Measurements from ENCODE around the gene ESYT2. TPM values are rescaled to one million over a fixed set of nuclear protein-coding genes. Genes with fewer than 3 reads are reported as not detected.

Gene ESYT2
- total RNA-seq, 1 experiment from 2014 or later = 37.5 TPM

DNA sequence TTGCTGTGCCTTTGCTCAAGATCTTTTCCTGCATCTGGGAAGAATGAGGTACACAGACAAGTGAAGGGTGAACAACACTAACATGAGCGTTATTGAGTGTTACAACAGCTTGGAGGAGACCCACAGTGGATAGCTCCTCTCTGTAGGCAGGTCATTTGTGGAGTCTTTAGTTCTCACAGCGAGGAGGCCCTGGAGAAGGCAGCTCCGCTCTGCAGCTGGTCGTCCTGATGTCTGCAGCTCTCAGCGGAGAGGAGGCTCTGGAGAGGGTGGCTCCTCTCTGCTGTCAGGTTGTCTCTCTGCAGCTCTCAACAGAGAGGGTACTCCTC, 20.1 kb upstream of the ESYT2 start:
- Histone ChIP-seq H3K9me3 (ENCODE audit: low read depth, low read length, poor library complexity, severe bottlenecking) (peaks cover 8% of the 10 kb centered on the region), H3K27ac (ENCODE audit: low read depth, low read length, poor library complexity, severe bottlenecking) (no peak overlapping the region), H3K36me3 (ENCODE audit: insufficient read depth, low read length, poor library complexity, severe bottlenecking) (no peaks in the 10 kb centered on the region), H3K4me1 (ENCODE audit: insufficient read depth, low read length, poor library complexity, severe bottlenecking) (no peaks in the 10 kb centered on the region), H3K4me3 (ENCODE audit: low read depth, low read length, poor library complexity, severe bottlenecking) (no peak overlapping the region), H3K27me3 (replicated peaks; ENCODE audit: insufficient read depth, low read depth, low read length, poor library complexity) (no peaks in the 10 kb centered on the region)
- ChIA-PET CTCF (no interaction called here), POLR2A (ENCODE audit: low non-redundant PET) (no interaction called here)
- TF ChIP-seq, protein P1, sequence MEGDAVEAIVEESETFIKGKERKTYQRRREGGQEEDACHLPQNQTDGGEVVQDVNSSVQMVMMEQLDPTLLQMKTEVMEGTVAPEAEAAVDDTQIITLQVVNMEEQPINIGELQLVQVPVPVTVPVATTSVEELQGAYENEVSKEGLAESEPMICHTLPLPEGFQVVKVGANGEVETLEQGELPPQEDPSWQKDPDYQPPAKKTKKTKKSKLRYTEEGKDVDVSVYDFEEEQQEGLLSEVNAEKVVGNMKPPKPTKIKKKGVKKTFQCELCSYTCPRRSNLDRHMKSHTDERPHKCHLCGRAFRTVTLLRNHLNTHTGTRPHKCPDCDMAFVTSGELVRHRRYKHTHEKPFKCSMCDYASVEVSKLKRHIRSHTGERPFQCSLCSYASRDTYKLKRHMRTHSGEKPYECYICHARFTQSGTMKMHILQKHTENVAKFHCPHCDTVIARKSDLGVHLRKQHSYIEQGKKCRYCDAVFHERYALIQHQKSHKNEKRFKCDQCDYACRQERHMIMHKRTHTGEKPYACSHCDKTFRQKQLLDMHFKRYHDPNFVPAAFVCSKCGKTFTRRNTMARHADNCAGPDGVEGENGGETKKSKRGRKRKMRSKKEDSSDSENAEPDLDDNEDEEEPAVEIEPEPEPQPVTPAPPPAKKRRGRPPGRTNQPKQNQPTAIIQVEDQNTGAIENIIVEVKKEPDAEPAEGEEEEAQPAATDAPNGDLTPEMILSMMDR (conservative IDR thresholded peaks at IDR 0.05; ENCODE audit: low read depth, low read length) = no peak
- TF ChIP-seq EZH2 (IDR thresholded peaks at IDR 0.05; ENCODE audit: borderline replicate concordance, low read depth, low read length, poor library complexity, severe bottlenecking) = no peak
- DNase-seq (ENCODE audit: low spot score) = no peak
- no TSS peak for BruUV-seq (replicated peaks)
- intact Hi-C loops (cut with micrococcal nuclease; ENCODE audit: unreplicated experiment) = no loop called here

DNA sequence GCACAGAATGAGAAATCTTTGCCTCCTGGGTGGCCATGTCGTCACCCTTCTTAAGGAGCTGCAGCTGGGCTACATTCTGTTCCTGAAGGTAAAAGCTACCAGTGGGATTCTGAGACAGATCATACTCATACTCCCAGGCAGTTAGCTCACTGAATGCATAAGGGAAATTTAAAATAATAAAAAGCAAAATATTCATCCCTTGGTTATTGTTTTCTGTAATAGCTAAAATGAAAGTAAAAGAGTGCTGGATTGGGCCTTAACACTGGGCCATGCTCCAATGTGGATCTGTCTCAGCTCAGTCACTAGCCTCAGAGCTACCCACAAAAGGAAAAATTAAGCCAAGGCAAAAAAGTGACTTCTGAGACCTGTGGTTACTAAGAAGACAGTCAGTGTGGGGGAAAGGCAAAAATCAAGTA, 18.1 kb upstream of the ESYT2 start:
- POLR2A ChIA-PET (ENCODE audit: low non-redundant PET) = no interaction called here
- Histone ChIP-seq H3K36me3 (ENCODE audit: insufficient read depth, low read length, poor library complexity, severe bottlenecking) (no peaks in the 10 kb centered on the region), H3K9me3 (ENCODE audit: low read depth, low read length, poor library complexity, severe bottlenecking) (peaks cover 8% of the 10 kb centered on the region), H3K4me3 (ENCODE audit: low read depth, low read length, poor library complexity, severe bottlenecking) (no peak overlapping the region), H3K4me1 (ENCODE audit: insufficient read depth, low read length, poor library complexity, severe bottlenecking) (no peaks in the 10 kb centered on the region), H3K27me3 (replicated peaks; ENCODE audit: insufficient read depth, low read depth, low read length, poor library complexity) (no peaks in the 10 kb centered on the region), H3K27ac (ENCODE audit: low read depth, low read length, poor library complexity, severe bottlenecking) (no peak overlapping the region)
- CTCF ChIA-PET = no interaction called here
- TF ChIP-seq, protein P1 (conservative IDR thresholded peaks at IDR 0.05; ENCODE audit: low read depth, low read length) = no peak
- no peak for TF ChIP-seq EZH2 (IDR thresholded peaks at IDR 0.05; ENCODE audit: borderline replicate concordance, low read depth, low read length, poor library complexity, severe bottlenecking)
- intact Hi-C loops (cut with micrococcal nuclease; ENCODE audit: unreplicated experiment) = no loop called here
- no TSS peak for BruUV-seq (replicated peaks)
- no peak for DNase-seq (ENCODE audit: low spot score)

- H3K4me3 ChIP-seq (ENCODE audit: low read depth, low read length, poor library complexity, severe bottlenecking) = no peak overlapping the region
- H3K27me3 ChIP-seq (replicated peaks; ENCODE audit: insufficient read depth, low read depth, low read length, poor library complexity) = no peaks in the 10 kb centered on the region
- no peaks in the 10 kb centered on the region for H3K36me3 ChIP-seq (ENCODE audit: insufficient read depth, low read length, poor library complexity, severe bottlenecking)
- POLR2A ChIA-PET (ENCODE audit: low non-redundant PET) = no interaction called here
- intact Hi-C loops (cut with micrococcal nuclease; ENCODE audit: unreplicated experiment) = no loop called here
- H3K27ac ChIP-seq (ENCODE audit: low read depth, low read length, poor library complexity, severe bottlenecking) = no peak overlapping the region
- no peak for TF ChIP-seq EZH2 (IDR thresholded peaks at IDR 0.05; ENCODE audit: borderline replicate concordance, low read depth, low read length, poor library complexity, severe bottlenecking)
- TF ChIP-seq, protein P1 (conservative IDR thresholded peaks at IDR 0.05; ENCODE audit: low read depth, low read length) = no peak
- H3K9me3 ChIP-seq (ENCODE audit: low read depth, low read length, poor library complexity, severe bottlenecking) = peaks cover 8% of the 10 kb centered on the region
- CTCF ChIA-PET = no interaction called here
- no peak for DNase-seq (ENCODE audit: low spot score)
- no peaks in the 10 kb centered on the region for H3K4me1 ChIP-seq (ENCODE audit: insufficient read depth, low read length, poor library complexity, severe bottlenecking)
- no TSS peak for BruUV-seq (replicated peaks)
Observed at GRCh38 chr7:158846304-158846703, 17.0 kb upstream of the ESYT2 start.

All from A673 (cell line).